Osteocyte (in vitro differentiated cells): ENCODE data around the gene ITSN2. TPM values are rescaled to one million over a fixed set of nuclear protein-coding genes. Genes with fewer than 3 reads are reported as not detected.

Experiments
- DNase-seq: peaks from one replicate; pipeline ENCODE4 v3.0.0; 2021; ENCODE audit warnings: mixed read lengths; ENCODE audit not compliant: unreplicated experiment; ENCODE audit errors: extremely low spot score
- H3K27ac Mint-ChIP-seq: one replicate; pipeline ENCODE4 v1.8.0; 2021; ENCODE audit warnings: mild to moderate bottlenecking, mixed read lengths; ENCODE audit not compliant: unreplicated experiment
- H3K27me3 Mint-ChIP-seq: one replicate; pipeline ENCODE4 v1.8.0; 2021; ENCODE audit warnings: mixed read lengths; ENCODE audit not compliant: unreplicated experiment
- H3K36me3 Mint-ChIP-seq: one replicate; pipeline ENCODE4 v1.8.0; 2021; ENCODE audit warnings: mixed read lengths; ENCODE audit not compliant: unreplicated experiment
- H3K4me1 Mint-ChIP-seq: one replicate; pipeline ENCODE4 v1.8.0; 2021; ENCODE audit warnings: mixed read lengths; ENCODE audit not compliant: unreplicated experiment
- H3K4me3 Mint-ChIP-seq: one replicate; pipeline ENCODE4 v1.8.0; 2021; ENCODE audit warnings: mild to moderate bottlenecking, moderate library complexity, mixed read lengths; ENCODE audit not compliant: unreplicated experiment
- H3K9me3 Mint-ChIP-seq: one replicate; pipeline ENCODE4 v1.8.0; 2021; ENCODE audit warnings: mixed read lengths; ENCODE audit not compliant: unreplicated experiment
- CTCF ChIP-seq: fragments of 200-600 bp; sonication (generic); IDR thresholded peaks from 2 replicates; pipeline ENCODE4 v1.5.0; 2021; ENCODE audit warnings: antibody characterized with exemption, mild to moderate bottlenecking, moderate library complexity
- total RNA-seq: library from RNA; stranded (reverse); gene quantifications from 2 replicates; pipeline ENCODE4 v1.2.1, GENCODE V29; 2021

ITSN2 gene
- total RNA-seq, 1 donor from 2014 or later: 32.1 TPM

DNA sequence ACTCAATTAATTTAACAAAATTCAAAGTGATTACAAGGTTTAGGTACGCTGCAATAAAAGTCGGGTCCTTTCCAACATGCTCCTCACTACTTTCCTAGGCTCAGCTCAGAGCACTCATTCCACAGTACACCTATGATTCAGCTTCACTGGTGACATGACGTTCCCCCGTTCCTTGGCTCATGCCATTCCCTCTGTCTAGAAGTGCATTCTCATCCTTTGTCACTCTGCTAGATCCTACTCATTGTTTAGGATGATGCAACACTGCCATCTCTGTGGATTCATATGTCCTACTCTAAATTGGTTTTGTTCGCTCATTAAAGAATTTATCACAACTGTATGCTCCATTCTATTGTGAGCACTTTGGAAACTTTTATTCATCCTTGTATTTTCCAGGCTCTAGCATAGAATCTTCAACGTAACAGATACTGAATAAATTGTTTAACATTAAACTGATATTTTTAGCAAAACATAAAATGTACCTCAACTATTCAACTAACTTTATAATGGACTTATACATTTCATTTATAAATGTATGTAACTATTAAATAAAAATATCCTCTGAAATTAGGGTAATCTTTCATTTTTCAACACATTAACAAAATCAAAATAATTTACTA lies 106.9 kb downstream of the ITSN2 start:
- Mint-ChIP-seq H3K9me3 (no peaks in the 10 kb centered on the region), H3K27ac (no peak overlapping the region), H3K4me1 (no peaks in the 10 kb centered on the region), H3K36me3 (peaks cover 40% of the 10 kb centered on the region), H3K27me3 (no peaks in the 10 kb centered on the region), H3K4me3 (no peak overlapping the region)
- no peak for TF ChIP-seq CTCF
- no peak for DNase-seq

DNA sequence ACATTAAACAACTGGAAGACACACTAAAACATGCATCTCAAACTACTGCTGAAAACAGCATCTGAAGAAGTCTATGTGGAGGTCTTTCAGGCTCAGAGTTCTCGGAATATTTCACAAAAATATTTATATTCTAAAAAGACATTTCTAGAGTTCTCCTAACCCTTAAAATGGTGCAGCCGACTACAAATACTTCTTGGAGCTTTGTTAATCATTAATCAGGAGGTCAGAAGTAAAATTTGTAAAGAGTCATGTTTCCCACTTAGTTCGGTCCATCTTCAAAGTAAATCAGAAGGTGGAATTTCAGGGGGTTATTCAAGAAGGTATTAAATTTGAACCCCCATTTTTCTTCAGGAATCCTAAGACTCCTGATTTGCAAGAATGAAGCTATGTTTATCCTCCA lies 112.7 kb downstream of the ITSN2 start:
- no peaks in the 10 kb centered on the region for H3K27me3 Mint-ChIP-seq
- no peaks in the 10 kb centered on the region for H3K4me1 Mint-ChIP-seq
- no peak for TF ChIP-seq CTCF
- peaks cover 52% of the 10 kb centered on the region for H3K36me3 Mint-ChIP-seq
- H3K27ac Mint-ChIP-seq: no peak overlapping the region
- H3K9me3 Mint-ChIP-seq: no peaks in the 10 kb centered on the region
- no peak for DNase-seq
- H3K4me3 Mint-ChIP-seq: no peak overlapping the region

- no peak for TF ChIP-seq CTCF
- no peak overlapping the region for H3K4me3 Mint-ChIP-seq
- no peak overlapping the region for H3K27ac Mint-ChIP-seq
- DNase-seq: no peak
- H3K36me3 Mint-ChIP-seq: peaks cover 50% of the 10 kb centered on the region
- H3K9me3 Mint-ChIP-seq: no peaks in the 10 kb centered on the region
- H3K4me1 Mint-ChIP-seq: no peaks in the 10 kb centered on the region
- H3K27me3 Mint-ChIP-seq: no peaks in the 10 kb centered on the region
Measured at GRCh38 chr2:24247164-24247563, 113.2 kb downstream of the ITSN2 start.

- Mint-ChIP-seq H3K27ac (no peak overlapping the region), H3K27me3 (no peaks in the 10 kb centered on the region), H3K9me3 (no peaks in the 10 kb centered on the region), H3K4me1 (no peaks in the 10 kb centered on the region), H3K4me3 (no peak overlapping the region), H3K36me3 (peaks cover 51% of the 10 kb centered on the region)
- no peak for DNase-seq
- no peak for TF ChIP-seq CTCF
Measured at GRCh38 chr2:24245986-24246776, 114.2 kb downstream of the ITSN2 start.

DNA sequence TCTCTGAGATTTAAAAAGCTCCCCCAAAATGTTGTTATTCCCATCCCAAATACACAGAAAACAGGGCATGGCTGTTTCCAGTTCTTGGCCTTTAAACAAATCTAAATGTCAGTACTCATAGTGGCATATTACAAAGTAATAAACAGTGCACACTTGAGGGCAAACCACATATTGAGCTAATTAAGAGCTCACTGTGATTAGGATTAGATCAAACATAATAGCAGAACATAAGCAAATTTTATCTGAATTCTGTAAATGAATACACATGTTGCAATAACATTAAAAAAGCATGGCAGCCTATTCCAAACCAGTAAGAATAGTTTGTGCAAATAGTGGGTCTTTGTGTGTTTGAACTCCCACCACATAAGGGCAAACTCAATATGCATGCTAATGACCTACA lies 118.8 kb downstream of the ITSN2 start:
- Mint-ChIP-seq H3K27ac (no peak overlapping the region), H3K9me3 (peaks cover 3% of the 10 kb centered on the region), H3K27me3 (no peaks in the 10 kb centered on the region), H3K4me1 (no peaks in the 10 kb centered on the region), H3K36me3 (peaks cover 33% of the 10 kb centered on the region), H3K4me3 (no peak overlapping the region)
- DNase-seq: no peak
- TF ChIP-seq CTCF: no peak
